Measurements from ENCODE around the gene MXD1. TPM values are rescaled to one million over a fixed set of nuclear protein-coding genes. Genes with fewer than 3 reads are reported as not detected.

MXD1 gene
- total RNA-seq, 4 donors from 2014 or later: 7.7 to 21.2 (median 11.5) TPM

GRCh38 chr2:69988086-69988635, 73.3 kb downstream of the MXD1 start:
- DNase-seq (ENCODE audit: extremely low spot score): no peak
- no peaks in the 10 kb centered on the region for H3K9me3 ChIP-seq
- TF ChIP-seq, protein P1, sequence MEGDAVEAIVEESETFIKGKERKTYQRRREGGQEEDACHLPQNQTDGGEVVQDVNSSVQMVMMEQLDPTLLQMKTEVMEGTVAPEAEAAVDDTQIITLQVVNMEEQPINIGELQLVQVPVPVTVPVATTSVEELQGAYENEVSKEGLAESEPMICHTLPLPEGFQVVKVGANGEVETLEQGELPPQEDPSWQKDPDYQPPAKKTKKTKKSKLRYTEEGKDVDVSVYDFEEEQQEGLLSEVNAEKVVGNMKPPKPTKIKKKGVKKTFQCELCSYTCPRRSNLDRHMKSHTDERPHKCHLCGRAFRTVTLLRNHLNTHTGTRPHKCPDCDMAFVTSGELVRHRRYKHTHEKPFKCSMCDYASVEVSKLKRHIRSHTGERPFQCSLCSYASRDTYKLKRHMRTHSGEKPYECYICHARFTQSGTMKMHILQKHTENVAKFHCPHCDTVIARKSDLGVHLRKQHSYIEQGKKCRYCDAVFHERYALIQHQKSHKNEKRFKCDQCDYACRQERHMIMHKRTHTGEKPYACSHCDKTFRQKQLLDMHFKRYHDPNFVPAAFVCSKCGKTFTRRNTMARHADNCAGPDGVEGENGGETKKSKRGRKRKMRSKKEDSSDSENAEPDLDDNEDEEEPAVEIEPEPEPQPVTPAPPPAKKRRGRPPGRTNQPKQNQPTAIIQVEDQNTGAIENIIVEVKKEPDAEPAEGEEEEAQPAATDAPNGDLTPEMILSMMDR (IDR thresholded peaks at IDR 0.05): no peak
- TF ChIP-seq EP300 (IDR thresholded peaks at IDR 0.05) (no peak), POLR2AphosphoS5 (IDR thresholded peaks at IDR 0.05) (no peak), POLR2A (IDR thresholded peaks at IDR 0.05; ENCODE audit: low read depth) (no peak)
- no peaks in the 10 kb centered on the region for H3K27me3 ChIP-seq
- H3K27ac ChIP-seq (replicated peaks in 1 of 4): no peak overlapping the region
- H3K4me1 ChIP-seq: no peaks in the 10 kb centered on the region
- H3K4me3 ChIP-seq: no peak overlapping the region
- peaks cover 0 to 5% (median 0%) of the 10 kb centered on the region in 4 donors for H3K36me3 ChIP-seq
- intact Hi-C loops (cut with DNase I): no loop called here
- WGBS: 94% methylated on average over 5 of the region's 5 CpGs

DNA sequence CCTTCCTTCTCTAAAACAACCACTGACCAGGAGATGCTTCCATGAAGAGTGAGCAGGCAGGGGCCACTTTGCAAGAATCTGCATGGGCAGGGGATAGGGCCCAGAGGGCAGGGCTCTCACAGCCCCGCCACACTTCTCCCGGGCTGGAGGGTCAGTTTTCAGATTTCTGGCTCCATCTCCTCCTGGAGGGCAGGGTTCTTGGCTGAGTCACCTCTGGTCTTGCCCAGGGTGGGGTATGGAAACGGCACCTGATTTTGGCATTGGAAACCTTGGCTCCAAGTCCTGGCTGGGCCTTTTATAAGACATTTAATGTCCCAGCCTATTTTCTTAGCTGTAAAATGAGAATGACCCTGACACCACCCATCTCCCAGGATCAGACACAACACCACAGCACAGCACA, 74.1 kb downstream of the MXD1 start:
- no peaks in the 10 kb centered on the region for H3K27me3 ChIP-seq
- no peaks in the 10 kb centered on the region for H3K4me1 ChIP-seq
- no peaks in the 10 kb centered on the region for H3K9me3 ChIP-seq
- DNase-seq (ENCODE audit: extremely low spot score): no peak
- TF ChIP-seq POLR2A (IDR thresholded peaks at IDR 0.05; ENCODE audit: low read depth): no peak
- TF ChIP-seq, protein P1 (IDR thresholded peaks at IDR 0.05): no peak
- no peak for TF ChIP-seq POLR2AphosphoS5 (IDR thresholded peaks at IDR 0.05)
- TF ChIP-seq EP300 (IDR thresholded peaks at IDR 0.05): no peak
- peaks cover 4 to 14% (median 6%) of the 10 kb centered on the region in 4 donors for H3K36me3 ChIP-seq
- intact Hi-C loops (cut with DNase I): no loop called here
- 70% methylated on average over 2 of the region's 3 CpGs for WGBS
- no peak overlapping the region for H3K4me3 ChIP-seq
- H3K27ac ChIP-seq (replicated peaks in 1 of 4): no peak overlapping the region

- TF ChIP-seq, protein P1 (IDR thresholded peaks at IDR 0.05): no peak
- TF ChIP-seq POLR2AphosphoS5 (IDR thresholded peaks at IDR 0.05) (no peak), POLR2A (IDR thresholded peaks at IDR 0.05; ENCODE audit: low read depth) (no peak), EP300 (IDR thresholded peaks at IDR 0.05) (no peak)
- H3K9me3 ChIP-seq: no peaks in the 10 kb centered on the region
- intact Hi-C loops (cut with DNase I): no loop called here
These were observed 74.7 kb downstream of the MXD1 start for GRCh38 chr2:69989441-69990105.

More at GRCh38 chr2:69989441-69990105, 74.7 kb downstream of the MXD1 start:
- Histone ChIP-seq H3K4me3 (no peak overlapping the region), H3K27ac (replicated peaks in 1 of 4) (no peak overlapping the region), H3K36me3 (peaks cover 7 to 20% (median 10%) of the 10 kb centered on the region in 4 donors), H3K27me3 (no peaks in the 10 kb centered on the region), H3K4me1 (no peaks in the 10 kb centered on the region)
- 86% methylated on average over 5 of the region's 12 CpGs for WGBS
- no peak for DNase-seq (ENCODE audit: extremely low spot score)

Small RNA genes lying within 50 kb of the gene (small RNA-seq; reads per million reads assigned to genes)
- gene RPL23AP92: 0 reads per million in 3 donors

Other genes starting within 250 kb of the MXD1 start
- 10 to 100 TPM; 44.9 to 94.8 (median 58.5) TPM for gene ANXA4, start 173.0 kb upstream of the MXD1 start, total RNA-seq
- 10 to 100 TPM in 2 of 4 donors, 1 to 10 TPM in 2; 9.5 to 13.7 (median 10.3) TPM for gene GMCL1, start 85.4 kb upstream of the MXD1 start, total RNA-seq
- 10 to 100 TPM; 53.8 to 74.9 (median 62.9) TPM for gene SNRNP27, start 21.2 kb upstream of the MXD1 start, total RNA-seq
- 1 to 10 TPM; 1.2 to 1.7 (median 1.6) TPM for gene ASPRV1, start 46.5 kb downstream of the MXD1 start, total RNA-seq
- 100 to 1,000 TPM; 156 to 220 (median 189) TPM for gene PCBP1, start 172.4 kb downstream of the MXD1 start, total RNA-seq

All from esophagus muscularis mucosa (tissue), 4 donors.